HG03095 (cell line): ENCODE results near the gene ADAM19.

ENCODE experiments used
- ATAC-seq: cut with Tn5 transposase; IDR thresholded peaks from one replicate; pipeline ENCODE4 v1.9.1; 2021; ENCODE audit warnings: moderate library complexity; ENCODE audit not compliant: unreplicated experiment

The ADAM19 gene, protein sequence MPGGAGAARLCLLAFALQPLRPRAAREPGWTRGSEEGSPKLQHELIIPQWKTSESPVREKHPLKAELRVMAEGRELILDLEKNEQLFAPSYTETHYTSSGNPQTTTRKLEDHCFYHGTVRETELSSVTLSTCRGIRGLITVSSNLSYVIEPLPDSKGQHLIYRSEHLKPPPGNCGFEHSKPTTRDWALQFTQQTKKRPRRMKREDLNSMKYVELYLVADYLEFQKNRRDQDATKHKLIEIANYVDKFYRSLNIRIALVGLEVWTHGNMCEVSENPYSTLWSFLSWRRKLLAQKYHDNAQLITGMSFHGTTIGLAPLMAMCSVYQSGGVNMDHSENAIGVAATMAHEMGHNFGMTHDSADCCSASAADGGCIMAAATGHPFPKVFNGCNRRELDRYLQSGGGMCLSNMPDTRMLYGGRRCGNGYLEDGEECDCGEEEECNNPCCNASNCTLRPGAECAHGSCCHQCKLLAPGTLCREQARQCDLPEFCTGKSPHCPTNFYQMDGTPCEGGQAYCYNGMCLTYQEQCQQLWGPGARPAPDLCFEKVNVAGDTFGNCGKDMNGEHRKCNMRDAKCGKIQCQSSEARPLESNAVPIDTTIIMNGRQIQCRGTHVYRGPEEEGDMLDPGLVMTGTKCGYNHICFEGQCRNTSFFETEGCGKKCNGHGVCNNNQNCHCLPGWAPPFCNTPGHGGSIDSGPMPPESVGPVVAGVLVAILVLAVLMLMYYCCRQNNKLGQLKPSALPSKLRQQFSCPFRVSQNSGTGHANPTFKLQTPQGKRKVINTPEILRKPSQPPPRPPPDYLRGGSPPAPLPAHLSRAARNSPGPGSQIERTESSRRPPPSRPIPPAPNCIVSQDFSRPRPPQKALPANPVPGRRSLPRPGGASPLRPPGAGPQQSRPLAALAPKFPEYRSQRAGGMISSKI

GRCh38 chr5:157575381-157576020 lies at the start of gene ADAM19:
Gene ADAM19, minus strand, starts transcription at chr5:157575775. Its CDS starts 79 bp downstream, at chr5:157575696.
- ATAC-seq: peak; percentile 40

DNA sequence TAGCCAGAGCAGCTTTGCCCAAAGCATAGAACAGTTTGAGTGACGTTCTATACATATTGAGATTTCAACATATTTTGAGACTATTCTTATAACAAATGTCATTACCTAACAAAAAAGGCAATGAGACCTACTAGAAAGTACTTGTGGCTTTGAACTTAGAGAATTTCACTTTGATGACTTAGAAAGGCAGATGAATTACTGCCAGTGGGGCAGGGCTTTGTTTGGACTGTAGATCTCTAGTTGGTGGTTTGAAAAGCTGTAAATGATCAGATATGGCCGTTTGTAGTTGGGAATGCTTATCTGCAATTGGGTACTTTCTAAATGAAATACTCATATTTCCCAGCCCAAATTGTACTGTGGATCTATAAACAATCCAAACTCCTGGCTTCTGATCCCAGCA lies 48.6 kb upstream of the ADAM19 start:
- ATAC-seq: no peak

DNA sequence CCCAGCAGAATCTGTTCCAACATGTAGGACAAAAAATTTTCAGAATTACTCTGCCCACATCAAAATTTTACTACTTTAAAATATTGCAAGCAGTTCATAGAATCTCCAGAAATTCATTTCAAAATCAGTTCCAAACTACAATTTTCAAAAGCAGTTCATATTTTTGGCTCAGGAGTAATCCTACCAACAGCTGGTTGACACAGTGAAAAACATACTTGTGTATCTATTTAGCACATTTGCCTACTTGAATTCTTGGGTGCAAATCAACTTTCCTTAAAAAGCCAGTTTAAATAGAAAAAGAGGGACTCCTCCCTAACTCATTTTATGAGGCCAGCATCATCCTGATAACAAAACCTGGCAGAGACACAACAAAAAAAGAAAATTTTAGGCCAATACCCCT lies 45.2 kb upstream of the ADAM19 start:
- no peak for ATAC-seq

- no peak for ATAC-seq
Observed at GRCh38 chr5:157618191-157618765, 42.7 kb upstream of the ADAM19 start.

- no peak for ATAC-seq
Observed at GRCh38 chr5:157616785-157617184, 41.2 kb upstream of the ADAM19 start.

- no peak for ATAC-seq
Observed at GRCh38 chr5:157613385-157614245, 38.0 kb upstream of the ADAM19 start.

- ATAC-seq: no peak
Observed at GRCh38 chr5:157612581-157612980, 37.0 kb upstream of the ADAM19 start.

- ATAC-seq: peak; percentile 66
Observed at GRCh38 chr5:157611571-157612476, 36.2 kb upstream of the ADAM19 start.

DNA sequence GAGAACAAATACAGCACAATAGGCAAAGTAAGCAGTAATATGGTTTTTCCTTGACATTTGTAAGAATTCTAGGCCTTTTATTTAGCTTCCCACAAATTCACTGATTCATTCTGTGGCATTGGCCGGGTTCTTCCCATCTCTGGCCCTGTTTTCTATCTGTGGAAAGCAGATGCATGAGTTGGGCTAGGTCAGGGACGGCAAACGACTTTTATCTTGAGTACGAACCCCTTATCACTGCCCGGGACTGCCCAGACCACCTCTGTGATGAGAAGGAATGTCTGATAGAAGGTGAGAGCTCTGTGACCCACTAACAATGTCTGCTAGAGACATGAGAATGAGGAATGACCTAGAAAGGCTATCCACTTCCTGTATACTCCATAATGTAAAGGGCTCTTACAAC lies 35.4 kb upstream of the ADAM19 start:
- ATAC-seq: no peak

DNA sequence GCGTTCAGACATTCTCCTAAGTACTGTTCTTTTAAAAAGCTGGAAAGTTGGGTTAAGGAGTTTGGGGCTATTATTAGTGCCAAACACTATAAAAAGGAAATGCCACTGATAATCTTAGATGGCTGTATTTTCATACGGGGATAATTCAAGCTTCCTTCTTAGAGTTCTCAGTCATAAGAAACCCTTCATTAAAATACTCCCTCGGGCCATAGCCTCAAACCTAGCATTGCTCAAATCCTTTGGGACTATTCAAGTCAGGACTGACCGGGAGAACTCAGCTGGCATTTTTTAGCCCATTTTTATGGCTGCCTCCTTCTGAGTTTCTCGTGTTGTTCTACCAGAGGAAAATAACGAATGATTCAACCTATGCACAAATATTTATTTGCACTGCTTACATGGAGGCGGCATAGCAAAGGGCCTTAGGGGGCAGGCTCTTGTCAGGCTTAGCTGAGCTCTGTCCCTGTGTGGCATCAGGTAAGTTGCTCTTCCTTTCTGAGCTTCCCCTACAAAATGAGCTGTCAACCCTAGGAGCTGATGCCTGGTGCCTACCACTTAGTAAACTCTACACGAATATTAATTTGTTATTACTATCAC lies 33.5 kb upstream of the ADAM19 start:
- no peak for ATAC-seq

- peak; percentile 51 for ATAC-seq
Observed at GRCh38 chr5:157607371-157608161, 32.0 kb upstream of the ADAM19 start.

DNA sequence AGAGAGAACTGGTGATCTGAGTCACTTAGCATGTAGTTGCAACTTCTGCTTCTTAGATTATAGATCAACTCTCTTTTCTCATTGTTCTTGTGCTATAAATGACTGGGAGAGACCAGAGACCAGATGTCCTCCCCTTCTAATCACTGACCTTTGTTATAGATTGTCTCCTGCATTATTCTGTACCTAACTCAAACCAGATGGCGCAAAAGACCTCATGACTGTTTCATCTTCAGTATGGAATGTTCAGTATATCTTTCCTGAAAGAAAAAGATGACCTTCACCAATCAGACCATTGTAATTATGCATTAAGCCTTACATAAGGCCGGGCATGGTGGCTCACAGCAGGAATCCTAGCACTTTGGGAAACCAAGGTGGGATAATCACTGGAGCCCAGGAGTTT lies 30.5 kb upstream of the ADAM19 start:
- ATAC-seq: no peak

GRCh38 chr5:157603333-157604190 lies 28.0 kb upstream of the ADAM19 start:
- ATAC-seq: no peak

GRCh38 chr5:157602505-157602904 lies 26.9 kb upstream of the ADAM19 start:
- peak; percentile 40 for ATAC-seq

DNA sequence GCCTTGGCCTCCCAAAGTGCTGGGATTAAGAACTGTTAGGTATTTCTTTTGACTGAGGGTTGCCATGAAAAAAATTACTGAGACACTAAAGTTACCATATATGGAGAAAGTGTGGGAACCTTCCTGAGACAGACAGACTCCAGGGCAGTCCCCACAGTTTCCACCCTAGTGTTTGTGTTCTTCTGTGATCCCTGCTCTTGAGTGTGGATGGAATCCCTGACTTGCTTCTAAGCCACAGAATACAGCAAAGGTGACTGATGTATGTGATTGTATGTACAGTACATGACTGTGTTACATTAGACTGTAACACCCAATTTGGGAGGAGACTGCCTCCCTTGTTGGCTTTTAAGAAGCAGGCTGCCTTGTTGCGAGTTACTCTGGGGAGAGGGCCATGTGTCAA lies 24.7 kb upstream of the ADAM19 start:
- ATAC-seq: no peak

DNA sequence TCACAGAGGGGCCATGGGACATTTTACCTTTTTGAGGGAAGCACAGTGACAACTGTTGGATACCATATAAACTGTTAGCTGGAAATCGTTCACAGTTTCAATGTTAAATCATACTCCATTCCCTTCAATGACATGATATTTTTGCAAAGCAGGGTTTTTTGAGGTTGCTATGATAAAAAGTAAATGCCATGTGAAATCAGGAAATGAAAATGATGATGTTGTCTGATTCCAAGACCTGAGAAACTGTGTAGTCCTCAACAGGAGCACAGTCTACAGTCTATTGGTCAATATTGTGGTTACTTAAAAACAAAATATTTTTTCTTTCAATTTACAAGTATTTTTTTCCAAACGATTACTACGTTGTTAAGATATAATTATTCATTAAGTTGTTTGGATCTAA lies 24.0 kb upstream of the ADAM19 start:
- ATAC-seq: no peak

DNA sequence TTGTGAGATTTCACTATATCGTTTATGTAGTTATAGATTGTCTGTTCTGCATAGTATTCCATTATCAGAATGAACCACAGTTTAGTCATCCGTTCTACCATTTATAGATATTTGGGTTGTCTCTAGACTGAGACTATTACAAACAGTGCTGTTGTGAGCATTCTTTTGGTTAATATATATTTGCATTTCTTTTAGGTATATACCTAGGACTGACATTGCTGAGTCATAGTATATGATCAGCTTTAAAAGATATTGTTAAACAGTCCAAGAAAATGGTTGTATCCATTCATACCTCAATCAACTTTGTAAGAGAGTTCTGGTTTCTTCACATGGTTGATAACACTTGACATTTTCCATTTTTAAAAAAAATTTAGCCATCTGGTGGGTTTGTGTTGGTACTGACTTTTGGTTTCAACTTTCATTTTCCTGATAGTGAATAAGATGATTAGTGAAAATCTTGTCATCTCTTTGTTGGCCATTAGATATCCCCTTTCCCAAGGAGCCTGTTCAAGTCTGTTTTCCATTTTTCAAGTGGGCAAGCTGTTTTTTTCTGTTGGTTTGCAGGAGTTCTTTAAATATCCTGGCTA lies 22.9 kb upstream of the ADAM19 start:
- ATAC-seq: no peak
